ENCODE measurements around the gene JARID2.

GRCh38 chr6:15538766-15539495 lies 293.1 kb downstream of the JARID2 start:
- TF ChIP-seq POLR2A (IDR thresholded peaks at IDR 0.05) = no peak
- no peak for TF ChIP-seq CTCF (IDR thresholded peaks at IDR 0.05)
